SK-N-MC (cell line): ENCODE measurements around the gene SPINK14.

Source experiments
- DNase-seq: peaks from one replicate; pipeline ENCODE4 v3.0.0-alpha.2; 2011; ENCODE audit warnings: low read depth, low spot score
- H3K27ac ChIP-seq: fragments of 200-600 bp; sonication (generic); 2 replicates; pipeline ENCODE4 v1.5.1; 2016; ENCODE audit warnings: mixed run types
- H3K36me3 ChIP-seq: fragments of 200-600 bp; sonication (generic); 2 replicates; pipeline ENCODE4 v1.6.1; 2017; ENCODE audit warnings: antibody characterized with exemption, low read length, mixed read lengths; ENCODE audit not compliant: insufficient read depth
- H3K4me3 ChIP-seq: fragments of 200-600 bp; sonication (generic); 2 replicates; pipeline ENCODE4 v1.5.1; 2016
- H3K9ac ChIP-seq: fragments of 200-600 bp; sonication (generic); 2 replicates; pipeline ENCODE4 v1.8.0; 2017; ENCODE audit warnings: mixed run types, mixed read lengths; ENCODE audit not compliant: insufficient read length
- H3K9me3 ChIP-seq: fragments of 200-600 bp; sonication (generic); 2 replicates; pipeline ENCODE4 v1.6.1; 2017; ENCODE audit warnings: low read depth, mild to moderate bottlenecking, antibody characterized with exemption, low read length, moderate library complexity, mixed read lengths
- EZH2 ChIP-seq: fragments of 200-600 bp; sonication (generic); IDR thresholded peaks from one replicate; pipeline ENCODE4 v1.6.1; 2017; ENCODE audit warnings: antibody characterized with exemption
- FOXP2 ChIP-seq: optimal IDR thresholded peaks from 2 replicates; pipeline ENCODE3; 2011; ENCODE audit warnings: mild to moderate bottlenecking, moderate library complexity; ENCODE audit not compliant: insufficient read depth; ENCODE audit errors: extremely low read length, control extremely low read depth
- POLR2AphosphoS5 ChIP-seq: IDR thresholded peaks from 2 replicates; pipeline ENCODE4 v1.6.1; 2012; ENCODE audit warnings: mild to moderate bottlenecking, low read depth, low read length, borderline replicate concordance

The SPINK14 gene

GRCh38 chr5:148151872-148152271 is 16.5 kb upstream of the SPINK14 start:
- no peak overlapping the region for H3K9ac ChIP-seq
- no peak for DNase-seq
- H3K36me3 ChIP-seq = no peaks in the 10 kb centered on the region
- no peak overlapping the region for H3K4me3 ChIP-seq
- TF ChIP-seq POLR2AphosphoS5 (no peak), EZH2 (no peak), FOXP2 (no peak)
- no peaks in the 10 kb centered on the region for H3K9me3 ChIP-seq
- H3K27ac ChIP-seq = no peak overlapping the region

- H3K36me3 ChIP-seq = no peaks in the 10 kb centered on the region
- H3K9me3 ChIP-seq = no peaks in the 10 kb centered on the region
- DNase-seq = no peak
- H3K27ac ChIP-seq = no peak overlapping the region
- no peak overlapping the region for H3K9ac ChIP-seq
- TF ChIP-seq FOXP2 = no peak
- TF ChIP-seq EZH2 = no peak
- no peak for TF ChIP-seq POLR2AphosphoS5
- no peak overlapping the region for H3K4me3 ChIP-seq
These were observed 15.6 kb upstream of the SPINK14 start for GRCh38 chr5:148152781-148153180.

DNA sequence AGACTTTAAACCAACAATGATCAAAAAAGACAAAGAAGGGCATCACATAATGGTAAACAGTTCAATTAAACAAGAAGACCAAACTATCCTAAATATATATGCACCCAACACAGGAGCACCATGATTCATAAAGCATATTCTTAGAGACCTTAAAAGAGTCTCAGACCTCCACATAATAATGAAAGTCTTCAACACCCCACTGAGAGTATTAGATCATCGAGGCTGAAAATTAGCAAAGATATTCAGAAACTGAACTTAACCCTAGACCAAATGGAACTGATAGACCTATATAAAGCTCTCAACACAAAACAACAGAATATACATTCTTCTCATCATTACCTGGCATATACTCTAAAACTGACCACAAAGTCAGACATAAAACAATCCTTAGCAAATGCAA is 11.7 kb upstream of the SPINK14 start:
- no peak for TF ChIP-seq EZH2
- TF ChIP-seq FOXP2 = no peak
- no peak for TF ChIP-seq POLR2AphosphoS5
- H3K9ac ChIP-seq = no peak overlapping the region
- DNase-seq = no peak
- H3K27ac ChIP-seq = no peak overlapping the region
- no peaks in the 10 kb centered on the region for H3K36me3 ChIP-seq
- no peak overlapping the region for H3K4me3 ChIP-seq
- no peaks in the 10 kb centered on the region for H3K9me3 ChIP-seq

DNA sequence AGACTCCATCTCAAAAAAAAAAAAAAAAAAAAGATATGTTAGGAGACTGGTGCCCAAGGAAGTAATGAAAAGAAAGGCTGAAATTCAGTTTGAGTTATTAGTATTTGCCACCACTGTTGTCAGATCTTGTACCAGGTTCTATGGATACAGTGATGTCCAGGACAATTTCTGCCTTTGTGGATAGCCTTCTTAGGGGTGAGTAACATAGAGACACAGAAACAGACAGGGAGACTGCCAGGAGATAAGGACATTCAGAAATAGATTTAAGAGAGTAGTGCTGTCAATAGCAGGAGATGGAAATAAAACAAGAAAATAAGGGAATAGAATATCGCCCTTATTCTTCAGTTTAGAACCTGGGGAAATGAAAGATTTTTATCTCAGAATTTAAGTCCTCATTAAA is 6.3 kb upstream of the SPINK14 start:
- Histone ChIP-seq H3K9ac (no peak overlapping the region), H3K9me3 (no peaks in the 10 kb centered on the region), H3K4me3 (no peak overlapping the region), H3K36me3 (no peaks in the 10 kb centered on the region), H3K27ac (no peak overlapping the region)
- no peak for DNase-seq
- TF ChIP-seq FOXP2 = no peak
- no peak for TF ChIP-seq EZH2
- TF ChIP-seq POLR2AphosphoS5 = no peak

GRCh38 chr5:148163345-148163744 is 5.0 kb upstream of the SPINK14 start:
- TF ChIP-seq FOXP2 = no peak
- TF ChIP-seq POLR2AphosphoS5 = no peak
- no peak for TF ChIP-seq EZH2
- no peaks in the 10 kb centered on the region for H3K36me3 ChIP-seq
- H3K4me3 ChIP-seq = no peak overlapping the region
- DNase-seq = no peak
- H3K9me3 ChIP-seq = no peaks in the 10 kb centered on the region
- H3K27ac ChIP-seq = no peak overlapping the region
- no peak overlapping the region for H3K9ac ChIP-seq

DNA sequence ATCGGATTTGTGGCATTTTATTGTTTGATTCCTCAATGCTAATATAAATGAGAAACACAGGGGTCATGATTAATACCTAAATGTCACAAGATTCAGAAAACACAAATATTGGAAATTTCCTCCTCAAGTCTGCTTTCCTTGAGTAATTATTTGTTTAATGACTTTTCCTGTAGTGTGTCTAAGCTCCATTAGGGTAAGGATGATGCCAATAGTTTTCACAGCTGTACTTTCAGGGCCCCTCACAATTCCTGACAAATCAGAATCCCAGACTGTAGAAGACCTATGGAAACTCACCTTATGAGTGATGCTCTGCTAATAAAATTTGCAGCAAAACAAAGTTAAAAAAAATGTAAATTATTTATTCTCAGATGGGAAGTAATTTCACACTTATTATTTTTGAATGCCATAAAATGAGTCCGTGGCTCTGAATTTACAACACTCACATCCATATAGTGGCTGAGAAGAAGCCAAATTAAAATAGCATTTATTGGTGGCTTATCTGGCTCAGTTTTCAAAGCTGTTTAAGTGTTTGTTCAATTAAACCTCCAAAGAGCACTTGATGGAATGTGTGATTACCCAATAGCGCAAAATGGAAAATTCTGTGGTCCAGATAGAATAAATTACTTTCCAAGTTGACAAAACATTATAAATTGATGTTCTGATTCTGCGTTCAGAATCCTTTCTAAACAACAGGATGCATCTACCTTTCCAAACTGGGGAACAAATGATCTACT is 1.6 kb upstream of the SPINK14 start:
- TF ChIP-seq FOXP2 = no peak
- TF ChIP-seq POLR2AphosphoS5 = no peak
- no peak for TF ChIP-seq EZH2
- Histone ChIP-seq H3K9ac (no peak overlapping the region), H3K27ac (no peak overlapping the region), H3K9me3 (no peaks in the 10 kb centered on the region), H3K36me3 (no peaks in the 10 kb centered on the region), H3K4me3 (no peak overlapping the region)
- DNase-seq = no peak

DNA sequence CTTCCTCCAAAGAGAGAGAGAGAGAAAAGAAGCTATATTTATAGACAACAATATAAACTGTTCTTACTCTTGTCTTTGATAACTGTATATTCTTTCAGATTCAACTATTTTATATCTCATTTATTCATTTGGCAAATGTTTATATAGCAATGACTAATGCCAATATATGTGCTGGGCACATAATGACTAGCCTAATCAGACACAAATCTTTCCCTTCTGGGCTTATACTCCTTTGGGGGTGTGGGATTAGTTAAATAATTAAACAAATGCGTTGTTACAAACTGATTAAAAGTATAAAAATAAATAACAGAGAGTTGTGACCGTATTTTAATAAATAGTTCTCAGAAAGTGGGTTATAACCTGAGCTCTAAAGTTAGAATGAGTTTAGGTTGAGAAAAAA is 4.0 kb downstream of the SPINK14 start:
- no peak for TF ChIP-seq EZH2
- TF ChIP-seq POLR2AphosphoS5 = no peak
- H3K4me3 ChIP-seq = no peak overlapping the region
- no peaks in the 10 kb centered on the region for H3K36me3 ChIP-seq
- no peak for DNase-seq
- no peaks in the 10 kb centered on the region for H3K9me3 ChIP-seq
- no peak overlapping the region for H3K27ac ChIP-seq
- H3K9ac ChIP-seq = no peak overlapping the region

DNA sequence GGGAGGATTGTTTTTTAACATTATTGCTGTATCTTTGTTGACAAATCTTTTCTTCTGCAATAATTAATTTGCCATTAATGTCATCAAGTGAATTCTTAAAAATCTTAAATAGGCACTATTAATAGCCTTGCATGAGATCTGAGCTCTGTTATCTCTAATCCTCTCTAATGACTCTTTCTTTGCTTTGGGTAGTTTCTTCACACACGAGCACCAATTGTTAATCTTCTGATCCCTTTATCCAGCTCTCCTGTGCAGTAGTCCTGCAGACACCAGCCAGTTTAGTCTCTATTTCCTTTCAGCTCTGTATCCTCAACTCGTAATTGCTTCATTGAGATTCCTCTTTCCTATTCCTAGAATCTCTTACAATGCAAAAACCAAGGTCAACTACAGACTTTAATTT is 8.1 kb downstream of the SPINK14 start:
- no peaks in the 10 kb centered on the region for H3K9me3 ChIP-seq
- H3K9ac ChIP-seq = no peak overlapping the region
- TF ChIP-seq FOXP2 (no peak), EZH2 (no peak), POLR2AphosphoS5 (no peak)
- no peak for DNase-seq
- no peak overlapping the region for H3K27ac ChIP-seq
- no peak overlapping the region for H3K4me3 ChIP-seq
- H3K36me3 ChIP-seq = no peaks in the 10 kb centered on the region

- no peak for DNase-seq
- TF ChIP-seq EZH2 (no peak), FOXP2 (no peak), POLR2AphosphoS5 (no peak)
- no peaks in the 10 kb centered on the region for H3K9me3 ChIP-seq
These were observed 8.9 kb downstream of the SPINK14 start for GRCh38 chr5:148177207-148177606.

More at GRCh38 chr5:148177207-148177606, 8.9 kb downstream of the SPINK14 start:
- Histone ChIP-seq H3K4me3 (no peak overlapping the region), H3K36me3 (no peaks in the 10 kb centered on the region), H3K27ac (no peak overlapping the region), H3K9ac (no peak overlapping the region)
